IPS-11a (cell line): ENCODE data around the gene ACOT7.
"Not testable (repeated sequence)": the region's sequence is repeated elsewhere in the genome, so short reads cannot be mapped to it uniquely, and the experiment has no call there.

Source experiments
- H3K4me3 ChIP-seq: one replicate; pipeline ENCODE4 v1.5.1; 2013; ENCODE audit warnings: low read depth, low read length, control low read depth

The ACOT7 gene

DNA sequence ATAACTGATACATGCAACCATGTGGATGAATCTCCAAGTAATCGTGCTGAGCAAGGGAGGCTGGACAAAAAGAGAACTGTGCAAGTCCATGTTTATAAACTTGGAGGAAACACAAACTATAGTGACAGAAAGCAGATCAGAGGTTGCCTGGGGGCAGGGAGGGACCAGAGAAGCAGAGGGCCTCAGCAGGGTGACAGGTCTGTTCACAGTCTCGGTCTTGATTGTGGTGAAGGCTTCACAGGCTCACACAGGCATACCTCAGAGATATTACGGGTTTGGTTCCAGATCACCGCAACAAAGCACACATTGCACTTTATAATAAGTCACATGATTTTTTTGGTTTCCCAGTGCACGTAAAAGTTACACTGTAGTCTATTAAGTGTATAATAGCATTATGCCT is 28.5 kb downstream of the ACOT7 start:
- H3K4me3 ChIP-seq = no peak overlapping the region

DNA sequence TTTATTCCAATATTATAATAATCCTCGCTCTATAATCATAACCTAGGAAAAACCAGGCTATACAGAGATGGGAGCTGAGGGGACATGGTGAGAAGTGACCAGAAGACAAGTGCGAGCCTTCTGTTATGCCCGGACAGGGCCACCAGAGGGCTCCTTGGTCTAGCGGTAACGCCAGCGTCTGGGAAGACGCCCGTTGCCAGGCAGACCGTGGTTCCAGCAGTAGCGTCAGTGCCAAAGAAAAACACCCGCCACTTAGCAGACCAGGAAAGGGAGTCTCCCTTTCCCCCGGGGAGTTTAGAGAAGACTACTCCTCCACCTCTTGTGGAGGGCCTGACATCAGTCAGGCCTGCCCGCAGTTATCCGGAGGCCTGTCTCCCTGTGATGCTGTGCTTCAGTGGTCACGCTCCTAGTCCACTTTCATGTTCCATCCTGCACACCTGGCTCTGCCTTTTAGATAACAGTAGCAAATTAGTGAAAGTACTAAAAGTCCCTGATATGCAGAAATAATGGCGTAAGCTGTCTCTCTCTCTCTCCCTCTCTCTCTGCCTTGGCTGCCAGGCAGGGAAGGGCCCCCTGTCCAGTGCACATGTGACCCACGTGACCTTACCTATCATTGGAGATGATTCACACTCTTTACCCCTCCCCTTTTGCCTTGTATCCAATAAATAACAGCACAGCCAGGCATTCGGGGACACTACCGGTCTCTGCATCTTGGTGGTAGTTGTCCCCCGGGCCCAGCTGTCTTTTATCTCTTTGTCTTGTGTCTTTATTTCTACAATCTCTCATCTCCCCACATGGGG is 30.3 kb downstream of the ACOT7 start:
- not testable (repeated sequence) for H3K4me3 ChIP-seq

DNA sequence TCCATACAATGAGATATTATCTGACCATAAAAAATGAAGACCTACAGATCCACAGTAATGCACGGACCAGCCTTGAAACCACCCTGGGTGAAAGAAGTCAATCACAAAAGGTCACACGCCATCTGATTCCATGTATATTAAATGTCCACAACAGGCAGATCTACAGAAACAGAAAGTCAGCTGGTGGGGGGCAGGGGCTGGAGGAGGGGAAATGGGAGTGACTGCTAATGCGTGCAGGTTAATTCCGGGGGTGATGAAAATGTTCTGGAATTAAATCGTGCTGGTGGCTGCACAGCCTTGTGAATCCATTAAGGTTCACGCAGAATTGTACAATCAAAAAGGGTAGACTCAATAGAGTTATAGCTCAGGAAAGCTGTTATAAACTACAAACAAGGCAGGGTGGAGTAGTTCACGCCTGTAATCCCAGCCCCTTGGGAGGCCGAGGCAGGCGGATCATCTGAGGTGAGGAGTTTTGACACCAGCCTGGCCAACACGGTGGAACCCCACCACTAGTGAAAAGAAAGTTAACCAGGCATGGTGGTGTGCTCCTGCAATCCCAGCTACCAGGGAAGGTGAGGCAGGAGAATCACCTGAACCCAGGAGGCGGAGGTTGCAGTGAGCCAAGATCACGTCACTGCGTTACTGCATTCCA is 32.3 kb downstream of the ACOT7 start:
- no peak overlapping the region for H3K4me3 ChIP-seq

DNA sequence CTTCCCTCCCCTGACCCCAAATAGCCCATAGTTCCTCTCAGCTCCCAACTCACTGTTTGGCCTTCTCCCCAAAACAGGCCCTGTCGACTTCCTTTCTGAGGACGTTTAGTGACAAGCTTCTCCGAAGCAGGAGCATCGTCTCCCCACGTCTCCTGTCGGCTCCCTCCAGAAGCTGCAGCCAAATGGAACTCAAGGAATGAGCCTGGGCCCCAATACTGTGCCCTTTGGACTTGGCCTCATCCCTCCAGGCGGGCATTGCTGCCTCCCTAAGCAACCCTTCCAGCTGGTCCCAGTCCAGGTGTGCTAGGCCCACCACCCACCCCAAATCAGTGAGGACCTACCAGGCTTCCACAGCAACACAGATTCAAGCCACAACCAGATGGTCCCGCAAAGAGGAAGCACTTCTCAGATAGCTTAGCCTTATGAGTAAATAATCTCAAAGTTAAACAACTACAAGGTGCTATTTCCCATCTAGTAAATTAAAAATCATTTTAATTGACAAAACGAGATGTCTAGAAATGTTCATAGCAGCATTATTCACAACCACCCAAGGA is 33.0 kb downstream of the ACOT7 start:
- no peak overlapping the region for H3K4me3 ChIP-seq

DNA sequence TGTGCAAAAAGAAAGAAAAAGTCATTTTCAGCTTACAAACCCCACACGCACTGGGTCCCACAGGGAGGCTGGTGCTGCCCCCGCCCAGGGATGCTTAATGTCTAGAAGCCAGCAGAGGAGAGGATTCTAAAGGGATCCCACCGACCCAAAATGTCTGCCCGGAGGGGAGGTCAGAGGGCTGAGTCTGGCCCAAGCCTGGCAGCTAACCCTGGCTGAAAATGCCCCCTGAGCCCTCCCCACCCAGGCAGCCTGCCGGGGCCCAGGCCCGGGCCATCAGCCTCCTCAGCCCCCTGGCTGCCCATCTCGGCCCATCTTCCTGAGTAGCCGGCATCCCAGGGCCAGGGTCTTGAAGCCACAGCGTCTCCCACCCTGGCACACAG is 33.5 kb downstream of the ACOT7 start:
- H3K4me3 ChIP-seq = no peak overlapping the region

DNA sequence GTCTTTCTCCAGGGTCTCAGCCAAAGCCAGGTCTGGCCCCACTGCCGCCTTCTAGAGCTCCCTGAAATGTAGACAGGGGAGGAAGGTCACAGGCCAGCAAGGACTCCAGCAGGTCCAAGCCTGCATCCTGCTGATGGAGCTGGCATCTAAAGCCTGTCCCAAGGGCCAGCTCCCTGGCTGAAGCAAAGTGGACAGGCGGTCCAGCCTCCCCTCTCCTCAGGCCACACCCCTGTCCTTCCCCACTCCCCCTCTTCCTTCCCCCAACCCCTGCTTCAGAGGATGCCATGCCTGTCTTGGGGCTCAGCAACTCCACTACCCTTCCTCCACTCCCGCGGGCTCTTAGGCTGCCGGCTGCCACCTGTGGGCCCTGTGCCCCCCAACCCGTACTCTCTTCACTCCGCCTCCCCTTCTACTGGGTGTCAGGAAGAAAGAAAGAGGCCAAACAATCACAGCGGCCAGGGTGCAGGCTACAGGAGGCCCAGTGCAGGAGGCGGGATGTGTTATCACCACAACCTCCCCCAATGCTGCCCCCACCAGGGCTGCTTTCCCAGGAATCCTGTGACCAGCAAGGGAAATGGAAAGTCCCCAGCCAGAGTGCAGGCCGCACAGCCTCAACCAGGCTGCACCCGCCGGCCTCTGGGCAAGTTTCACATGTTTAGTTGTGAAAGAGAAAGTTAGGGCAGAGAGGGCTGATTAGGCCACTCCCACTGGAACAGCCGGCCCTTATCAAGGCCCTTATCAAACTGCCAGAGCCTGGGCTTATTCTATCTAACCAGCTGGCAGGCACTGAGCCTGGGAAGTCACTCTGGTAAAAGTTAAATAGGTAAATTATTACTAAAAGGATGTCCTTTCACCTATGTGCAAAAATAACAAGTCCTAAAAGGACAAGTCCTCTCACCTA is 34.1 kb downstream of the ACOT7 start:
- no peak overlapping the region for H3K4me3 ChIP-seq

DNA sequence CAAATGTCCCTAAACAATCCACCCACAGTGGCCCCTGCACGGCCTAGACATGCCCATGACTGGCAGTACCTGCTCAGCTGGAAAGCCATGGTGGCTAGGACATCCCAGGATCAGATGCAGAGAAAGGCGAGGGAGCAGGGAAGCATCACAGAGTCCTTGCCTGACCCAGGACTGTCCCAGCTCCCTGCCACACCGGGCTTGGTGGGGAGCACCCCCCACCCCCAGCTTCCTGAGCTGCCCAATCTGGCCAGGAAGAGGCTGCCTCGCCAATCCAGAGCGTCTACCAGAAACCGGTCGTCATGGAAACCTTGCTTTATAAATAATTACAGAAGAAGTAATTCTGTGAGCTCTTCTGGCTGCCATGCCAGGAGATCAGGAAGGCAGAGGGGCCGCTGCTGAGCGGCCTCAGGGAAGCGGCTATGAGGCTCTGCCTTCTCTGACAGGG is 34.8 kb downstream of the ACOT7 start:
- no peak overlapping the region for H3K4me3 ChIP-seq

DNA sequence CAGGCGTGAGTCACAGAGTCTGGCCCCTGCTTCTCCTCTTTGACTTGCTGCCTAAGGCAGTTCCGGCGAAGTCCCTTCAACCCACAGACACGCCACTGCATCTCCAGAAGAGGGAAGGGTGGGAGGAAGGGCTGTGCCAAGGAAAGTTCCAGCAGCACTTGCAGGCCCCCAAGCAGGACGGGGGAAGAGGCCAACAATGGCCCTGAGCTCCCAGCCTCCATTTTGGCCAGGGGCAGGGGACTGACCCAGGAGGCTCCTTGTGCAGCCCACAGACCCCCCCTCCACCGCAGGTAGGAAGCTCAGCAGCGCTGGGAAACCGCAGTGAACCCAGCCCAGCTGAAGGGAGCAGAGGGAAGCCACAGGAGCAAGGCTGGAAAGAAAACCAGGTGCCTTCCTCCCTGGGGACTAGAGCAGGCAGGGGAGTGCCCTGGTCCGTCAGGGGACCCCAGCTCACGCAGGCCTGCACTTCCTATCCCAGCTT is 35.4 kb downstream of the ACOT7 start:
- no peak overlapping the region for H3K4me3 ChIP-seq

DNA sequence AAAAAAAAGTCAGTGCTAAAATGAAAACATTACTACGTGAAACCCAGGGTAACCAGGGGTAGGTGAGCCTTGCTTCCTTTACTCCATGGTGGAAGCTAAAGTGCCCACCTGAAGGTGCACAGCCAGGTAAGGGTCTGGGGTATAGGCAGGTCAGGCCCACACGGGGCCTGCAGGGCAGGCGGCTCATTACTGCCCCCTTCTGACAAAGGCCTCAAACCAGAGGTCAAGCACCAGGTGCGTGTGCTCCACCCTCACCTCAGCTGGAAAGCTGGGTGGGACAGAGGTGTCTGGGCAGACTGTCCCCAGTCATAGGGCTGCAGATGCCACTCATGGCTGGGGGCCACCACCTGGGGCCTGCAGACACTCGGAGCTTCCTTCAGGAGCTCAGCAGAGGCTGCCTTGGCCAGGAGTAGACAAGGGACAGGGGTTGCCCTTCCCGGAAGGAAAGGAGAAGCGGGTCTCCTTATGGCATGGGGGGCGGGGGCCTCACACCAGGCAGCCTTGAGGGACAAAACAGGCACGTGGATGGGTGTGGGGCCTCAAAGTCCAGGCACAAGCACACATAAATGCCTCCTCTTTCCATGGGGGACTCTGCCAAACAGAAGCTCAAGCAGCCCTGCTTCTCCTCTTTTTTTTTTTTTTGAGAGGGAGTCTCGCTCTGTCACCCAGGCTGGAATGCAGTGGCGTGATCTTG is 36.2 kb downstream of the ACOT7 start:
- H3K4me3 ChIP-seq = no peak overlapping the region

DNA sequence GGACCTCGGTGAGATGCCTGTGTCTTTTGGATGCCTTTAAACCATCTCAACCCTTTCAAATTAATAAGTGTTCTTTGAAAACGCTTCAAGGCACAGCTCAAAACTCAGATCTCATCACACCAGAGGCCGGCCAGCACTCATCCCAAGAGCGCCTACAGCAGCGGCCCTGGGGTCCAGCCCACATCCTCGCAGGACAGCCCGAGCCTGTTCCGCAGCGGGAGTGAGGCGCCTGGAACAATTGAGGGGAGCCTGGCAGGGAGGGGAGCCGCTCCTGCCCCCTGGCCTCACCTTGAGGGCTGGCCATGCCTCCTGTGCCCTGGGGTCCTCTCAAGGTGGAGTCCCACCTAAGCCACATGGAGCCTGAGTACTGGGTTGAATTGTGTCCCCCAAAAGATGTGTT is 37.9 kb downstream of the ACOT7 start:
- H3K4me3 ChIP-seq = no peak overlapping the region

DNA sequence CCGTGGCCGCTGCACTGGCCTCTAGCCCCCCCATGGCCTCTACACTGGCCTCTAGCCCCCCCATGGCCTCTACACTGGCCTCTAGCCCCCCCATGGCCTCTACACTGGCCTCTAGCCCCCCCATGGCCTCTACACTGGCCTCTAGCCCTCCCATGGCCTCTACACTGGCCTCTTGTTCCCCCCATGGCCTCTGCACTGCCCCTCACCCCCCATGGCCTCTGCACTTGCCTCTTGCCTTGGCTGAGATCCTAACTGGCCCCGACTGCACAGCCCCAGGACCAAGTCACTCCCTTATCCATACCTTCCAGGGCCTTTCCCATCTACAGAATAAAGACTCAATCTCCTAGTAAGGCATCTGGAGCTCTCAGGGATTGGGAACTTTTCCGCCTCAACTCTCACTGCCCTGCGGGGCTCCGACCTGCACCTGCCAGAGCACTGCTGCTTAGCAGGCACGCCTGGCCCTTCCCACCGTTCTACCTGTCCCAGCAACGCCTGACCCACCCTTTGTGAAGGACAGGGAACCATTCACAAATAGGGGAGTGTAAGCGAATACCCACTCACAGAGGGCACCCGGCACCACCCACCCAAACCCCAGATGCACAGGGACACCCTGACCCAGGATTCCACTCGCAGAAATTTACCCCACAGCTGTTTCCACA is 38.8 kb downstream of the ACOT7 start:
- no peak overlapping the region for H3K4me3 ChIP-seq

DNA sequence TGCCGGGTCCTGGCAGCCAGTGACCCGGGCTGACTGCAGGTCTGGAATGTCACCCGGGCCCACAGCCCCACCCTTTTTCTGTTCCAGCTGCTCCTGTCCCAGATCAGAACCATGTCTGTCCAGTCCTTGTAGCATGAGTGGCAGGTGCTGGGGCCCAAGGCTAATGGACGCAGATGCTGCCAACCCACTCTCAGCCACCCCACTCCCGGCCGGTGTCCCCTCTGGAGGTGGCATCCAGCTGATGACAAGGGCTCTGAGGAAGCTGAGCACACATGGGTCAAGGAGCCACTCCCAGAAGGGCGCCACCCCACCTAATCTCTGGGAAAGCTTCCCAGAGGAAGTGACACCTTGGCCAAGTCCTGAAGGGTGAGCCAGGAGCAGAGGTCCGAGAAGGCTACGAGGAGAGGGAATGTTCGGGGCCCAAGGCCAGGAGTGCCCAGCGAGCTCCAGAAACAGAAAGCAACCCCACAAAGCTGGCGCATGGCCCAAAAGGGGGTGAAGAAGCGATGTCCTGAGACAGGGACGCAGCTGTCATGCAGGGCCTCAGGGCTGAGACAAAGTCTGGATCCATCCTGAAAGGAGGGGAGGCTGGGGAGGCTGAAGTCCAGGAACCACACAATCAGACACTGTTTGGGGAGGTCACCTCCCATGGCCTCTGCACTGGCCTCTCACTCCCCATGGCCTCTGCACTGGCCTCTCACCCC is 39.5 kb downstream of the ACOT7 start:
- no peak overlapping the region for H3K4me3 ChIP-seq

DNA sequence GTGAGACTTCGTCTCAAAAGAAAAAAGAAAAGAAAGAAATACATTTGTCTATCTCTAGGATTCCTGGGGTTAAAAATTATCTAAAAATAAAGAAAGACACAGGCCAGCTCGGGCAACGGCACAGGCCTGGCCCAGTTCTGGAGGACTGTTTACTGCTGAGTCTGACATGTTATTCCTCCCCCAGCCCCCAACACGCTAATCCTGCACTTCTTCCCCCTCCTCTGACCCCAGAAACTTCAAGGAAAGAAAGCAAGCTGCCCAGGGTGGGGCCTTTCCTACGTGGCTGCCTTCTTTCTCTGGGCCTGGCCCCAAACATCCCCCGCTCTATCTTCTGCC is 40.0 kb downstream of the ACOT7 start:
- H3K4me3 ChIP-seq = no peak overlapping the region

DNA sequence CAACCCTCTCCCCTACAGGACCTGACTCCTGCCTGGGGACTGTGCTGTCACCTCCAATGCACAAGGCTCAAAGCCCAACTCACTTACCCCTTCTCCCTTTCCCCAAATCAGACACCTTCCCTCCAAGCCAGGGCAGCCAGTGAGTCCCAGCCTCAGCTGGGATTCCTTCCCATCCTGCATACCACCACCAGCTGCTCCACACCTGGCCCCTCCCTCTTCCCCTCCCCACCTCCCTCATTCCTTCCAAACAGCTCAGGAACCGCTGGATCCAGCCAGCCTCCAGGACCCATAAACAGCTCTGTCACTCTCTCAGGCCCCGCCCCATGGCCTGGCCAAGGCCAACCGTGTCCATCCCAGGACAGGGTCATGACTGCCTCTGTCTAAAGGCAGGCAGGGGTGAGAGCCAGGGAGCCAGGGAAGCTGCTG is 41.4 kb downstream of the ACOT7 start:
- no peak overlapping the region for H3K4me3 ChIP-seq

DNA sequence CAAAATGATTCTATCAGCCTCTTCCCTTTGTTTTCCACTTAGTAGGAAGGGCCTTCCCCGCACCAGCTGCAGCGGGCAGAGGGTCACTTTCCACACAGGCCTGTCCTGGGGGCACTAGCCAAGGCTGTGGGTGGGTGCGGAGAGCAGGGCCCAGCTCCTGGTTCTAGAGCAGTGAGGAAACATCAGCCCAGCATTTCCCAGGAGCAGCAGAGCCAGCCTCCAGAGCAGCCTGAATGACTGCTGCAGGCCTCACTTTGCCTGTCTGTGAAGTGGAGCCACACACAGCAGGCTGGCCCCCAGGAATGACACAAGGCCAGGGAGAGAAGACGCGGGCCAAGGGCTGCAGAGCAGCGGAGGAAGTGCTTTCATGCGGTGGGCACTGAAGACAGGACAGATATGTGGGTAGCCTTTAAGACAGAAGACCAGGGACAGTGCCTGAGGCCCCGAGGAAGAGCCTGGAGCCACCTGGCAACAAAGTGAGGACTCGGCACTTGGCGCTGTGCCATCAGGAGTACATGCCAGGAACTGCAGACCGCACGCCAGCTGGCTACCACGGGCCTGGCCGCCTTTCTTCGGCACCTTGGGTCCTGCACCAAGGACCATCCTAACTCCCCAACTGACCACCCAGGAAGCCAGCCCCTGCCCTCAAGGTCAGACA is 42.0 kb downstream of the ACOT7 start:
- H3K4me3 ChIP-seq = no peak overlapping the region

DNA sequence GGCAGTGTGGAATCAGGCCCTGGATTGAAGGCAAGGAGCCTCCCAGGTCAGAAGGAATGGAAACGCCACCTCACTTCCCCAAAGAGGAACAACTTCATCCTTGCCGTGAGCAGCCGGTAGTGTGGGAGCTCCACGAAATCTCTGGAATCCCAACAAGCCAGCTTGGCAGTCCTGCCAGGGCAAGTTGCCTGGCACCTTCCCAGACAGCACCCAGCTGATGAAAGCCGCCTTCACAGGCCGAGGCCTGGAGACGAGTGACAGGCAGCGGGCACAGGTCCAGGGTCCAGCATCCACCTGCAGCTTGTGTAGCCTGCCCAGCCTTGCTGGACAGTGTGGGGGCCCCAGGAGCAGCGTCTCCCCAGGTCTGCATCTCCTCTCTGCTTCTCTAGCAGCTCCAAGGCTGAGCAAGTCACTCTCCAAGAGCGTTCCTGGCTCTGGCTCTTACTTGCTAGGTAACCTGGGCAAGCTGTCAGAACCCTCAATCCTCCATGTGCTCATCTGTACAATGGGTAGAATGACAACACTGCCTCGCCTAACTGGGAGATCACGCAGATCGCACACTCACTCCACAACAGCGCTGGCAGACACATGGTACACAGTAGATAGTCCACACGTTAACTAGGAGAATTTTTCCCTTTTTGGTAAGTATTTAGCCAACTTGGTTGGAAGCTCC is 43.0 kb downstream of the ACOT7 start:
- no peak overlapping the region for H3K4me3 ChIP-seq

DNA sequence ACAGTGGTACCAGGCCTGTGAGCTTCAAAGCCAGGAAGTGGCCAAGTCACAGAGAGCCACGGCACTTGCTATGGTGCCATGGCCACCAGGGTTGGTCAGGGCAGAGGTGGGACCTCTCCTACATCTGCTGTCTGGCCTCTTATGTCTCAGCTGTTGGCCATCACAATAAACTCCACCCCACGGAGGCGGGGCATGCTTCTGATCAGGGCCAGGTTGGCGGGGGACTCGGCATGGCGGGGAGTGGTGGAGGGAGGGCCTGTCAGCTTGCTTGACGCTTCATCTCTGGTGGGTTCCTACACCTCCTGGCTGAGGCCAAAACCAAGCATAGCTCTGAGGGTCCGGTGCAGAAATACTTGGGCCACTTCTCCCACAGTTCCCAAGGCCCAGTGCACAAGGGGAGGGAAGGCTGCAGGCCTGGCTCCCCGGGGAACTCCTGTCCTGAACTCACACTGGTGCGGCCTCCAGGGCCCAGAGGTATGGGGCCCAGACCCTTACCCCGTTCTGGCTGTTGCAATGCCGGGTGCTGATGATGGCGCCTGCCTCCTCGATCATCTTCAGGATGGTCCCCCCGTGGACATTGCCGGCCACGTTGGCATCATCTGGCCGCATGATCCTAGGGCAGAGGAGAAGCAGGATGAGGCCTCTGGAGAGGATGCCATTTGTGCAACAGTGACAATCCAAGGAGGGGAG is 44.2 kb downstream of the ACOT7 start:
- H3K4me3 ChIP-seq = no peak overlapping the region
